ENCODE data around the gene PPT1. TPM values are rescaled to one million over a fixed set of nuclear protein-coding genes. Genes with fewer than 3 reads are reported as not detected.
A peak's percentile ranks its signal among the peaks of the same experiment; 100 is the strongest.

PPT1 gene
- total RNA-seq, 1 donor: 70.8 TPM

- TF ChIP-seq, protein P1, sequence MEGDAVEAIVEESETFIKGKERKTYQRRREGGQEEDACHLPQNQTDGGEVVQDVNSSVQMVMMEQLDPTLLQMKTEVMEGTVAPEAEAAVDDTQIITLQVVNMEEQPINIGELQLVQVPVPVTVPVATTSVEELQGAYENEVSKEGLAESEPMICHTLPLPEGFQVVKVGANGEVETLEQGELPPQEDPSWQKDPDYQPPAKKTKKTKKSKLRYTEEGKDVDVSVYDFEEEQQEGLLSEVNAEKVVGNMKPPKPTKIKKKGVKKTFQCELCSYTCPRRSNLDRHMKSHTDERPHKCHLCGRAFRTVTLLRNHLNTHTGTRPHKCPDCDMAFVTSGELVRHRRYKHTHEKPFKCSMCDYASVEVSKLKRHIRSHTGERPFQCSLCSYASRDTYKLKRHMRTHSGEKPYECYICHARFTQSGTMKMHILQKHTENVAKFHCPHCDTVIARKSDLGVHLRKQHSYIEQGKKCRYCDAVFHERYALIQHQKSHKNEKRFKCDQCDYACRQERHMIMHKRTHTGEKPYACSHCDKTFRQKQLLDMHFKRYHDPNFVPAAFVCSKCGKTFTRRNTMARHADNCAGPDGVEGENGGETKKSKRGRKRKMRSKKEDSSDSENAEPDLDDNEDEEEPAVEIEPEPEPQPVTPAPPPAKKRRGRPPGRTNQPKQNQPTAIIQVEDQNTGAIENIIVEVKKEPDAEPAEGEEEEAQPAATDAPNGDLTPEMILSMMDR (IDR thresholded peaks at IDR 0.05; ENCODE audit: insufficient read depth, low read depth, low read length): no peak
- H3K4me3 ChIP-seq (ENCODE audit: low read depth, low read length): peak overlapping the region; percentile 42
- peak; percentile 17 for DNase-seq (ENCODE audit: low read depth)
These were observed 35.6 kb upstream of the PPT1 start for GRCh38 chr1:40132383-40133311.

- H3K4me3 ChIP-seq (ENCODE audit: low read depth, low read length): no peak overlapping the region
- DNase-seq (ENCODE audit: low read depth): peak; percentile 70
- TF ChIP-seq, protein P1 (IDR thresholded peaks at IDR 0.05; ENCODE audit: insufficient read depth, low read depth, low read length): no peak
These were observed 33.8 kb upstream of the PPT1 start for GRCh38 chr1:40130892-40131291.

- TF ChIP-seq, protein P1 (IDR thresholded peaks at IDR 0.05; ENCODE audit: insufficient read depth, low read depth, low read length): no peak
- DNase-seq (ENCODE audit: low read depth): no peak
These were observed 25.8 kb upstream of the PPT1 start for GRCh38 chr1:40122855-40123254.

GRCh38 chr1:40120128-40120527 lies 23.1 kb upstream of the PPT1 start:
- no peak for DNase-seq (ENCODE audit: low read depth)
- TF ChIP-seq, protein P1 (IDR thresholded peaks at IDR 0.05; ENCODE audit: insufficient read depth, low read depth, low read length): no peak
- H3K4me3 ChIP-seq (ENCODE audit: low read depth, low read length): no peak overlapping the region

More at GRCh38 chr1:40122855-40123254, 25.8 kb upstream of the PPT1 start:
- H3K4me3 ChIP-seq (ENCODE audit: low read depth, low read length): no peak overlapping the region

DNA sequence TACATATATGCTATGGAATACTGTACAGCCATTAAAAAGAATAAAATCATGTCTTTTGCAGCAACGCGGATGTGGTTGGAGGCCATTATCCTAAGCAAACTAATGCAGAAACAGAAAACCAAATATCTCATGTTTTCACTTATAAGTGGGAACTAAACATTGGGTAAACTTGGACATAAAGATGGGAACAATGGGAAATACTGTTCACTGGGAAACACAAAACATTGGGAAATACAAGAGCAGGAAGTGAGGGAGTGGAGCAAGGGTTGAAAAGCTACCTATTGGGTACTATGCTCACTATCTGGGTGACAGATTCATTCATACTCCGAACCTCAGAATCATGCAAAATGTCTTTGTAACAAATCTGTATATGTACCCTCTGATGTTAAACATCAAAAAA lies 17.3 kb upstream of the PPT1 start:
- no peak overlapping the region for H3K4me3 ChIP-seq (ENCODE audit: low read depth, low read length)
- no peak for DNase-seq (ENCODE audit: low read depth)
- TF ChIP-seq, protein P1 (IDR thresholded peaks at IDR 0.05; ENCODE audit: insufficient read depth, low read depth, low read length): no peak

- DNase-seq (ENCODE audit: low read depth): no peak
- TF ChIP-seq, protein P1 (IDR thresholded peaks at IDR 0.05; ENCODE audit: insufficient read depth, low read depth, low read length): no peak
- no peak overlapping the region for H3K4me3 ChIP-seq (ENCODE audit: low read depth, low read length)
These were observed 13.3 kb upstream of the PPT1 start for GRCh38 chr1:40110389-40110788.

Data from fibroblast of villous mesenchyme (primary cell).